ENCODE data around the gene SIDT1. TPM values are rescaled to one million over a fixed set of nuclear protein-coding genes. Genes with fewer than 3 reads are reported as not detected.

Gene SIDT1
- total RNA-seq, 1 donor from 2014 or later, result not detected

GRCh38 chr3:113537155-113537554 lies 4.8 kb downstream of the SIDT1 start:
- Mint-ChIP-seq H3K4me3 (ENCODE audit: unreplicated experiment) (no peak overlapping the region), H3K27ac (ENCODE audit: unreplicated experiment) (no peak overlapping the region), H3K4me1 (ENCODE audit: low read depth) (peaks cover 22% of the 10 kb centered on the region), H3K9me3 (ENCODE audit: low read depth) (no peaks in the 10 kb centered on the region), H3K27me3 (ENCODE audit: low read depth) (peaks cover 38% of the 10 kb centered on the region), H3K36me3 (ENCODE audit: low read depth) (no peaks in the 10 kb centered on the region)
- DNase-seq (ENCODE audit: low spot score), result no peak
- no peak for TF ChIP-seq CTCF (IDR thresholded peaks at IDR 0.05)

DNA sequence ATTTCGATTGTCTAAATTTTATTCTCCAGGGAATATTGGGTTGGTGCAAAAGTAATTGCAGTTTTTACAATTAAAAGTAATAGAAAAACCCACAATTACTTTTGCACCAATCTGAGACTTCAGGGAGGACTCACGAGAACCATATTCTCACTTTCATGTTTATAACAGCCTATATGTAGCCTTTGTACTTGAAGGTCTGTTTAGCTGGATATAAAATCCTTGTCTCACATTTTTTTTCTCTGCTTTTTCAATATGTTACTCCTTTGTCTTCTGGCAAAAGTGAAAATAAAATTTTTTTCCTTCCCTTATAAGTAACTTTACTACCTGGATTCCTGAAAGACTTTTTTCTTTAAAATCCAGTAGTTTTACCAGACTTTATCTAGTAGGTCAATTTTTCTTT lies 9.2 kb downstream of the SIDT1 start:
- no peak for TF ChIP-seq CTCF (IDR thresholded peaks at IDR 0.05)
- H3K4me1 Mint-ChIP-seq (ENCODE audit: low read depth), result peaks cover 4% of the 10 kb centered on the region
- H3K9me3 Mint-ChIP-seq (ENCODE audit: low read depth), result peaks cover 4% of the 10 kb centered on the region
- H3K36me3 Mint-ChIP-seq (ENCODE audit: low read depth), result no peaks in the 10 kb centered on the region
- peaks cover 18% of the 10 kb centered on the region for H3K27me3 Mint-ChIP-seq (ENCODE audit: low read depth)
- DNase-seq (ENCODE audit: low spot score), result no peak
- H3K27ac Mint-ChIP-seq (ENCODE audit: unreplicated experiment), result no peak overlapping the region
- H3K4me3 Mint-ChIP-seq (ENCODE audit: unreplicated experiment), result no peak overlapping the region

- DNase-seq (ENCODE audit: low spot score), result no peak
- Mint-ChIP-seq H3K27ac (ENCODE audit: unreplicated experiment) (no peak overlapping the region), H3K27me3 (ENCODE audit: low read depth) (peaks cover 37% of the 10 kb centered on the region), H3K36me3 (ENCODE audit: low read depth) (peaks cover 2% of the 10 kb centered on the region), H3K9me3 (ENCODE audit: low read depth) (peaks cover 16% of the 10 kb centered on the region), H3K4me1 (ENCODE audit: low read depth) (no peaks in the 10 kb centered on the region), H3K4me3 (ENCODE audit: unreplicated experiment) (no peak overlapping the region)
- no peak for TF ChIP-seq CTCF (IDR thresholded peaks at IDR 0.05)
Measured at GRCh38 chr3:113545594-113545993, 13.2 kb downstream of the SIDT1 start.

DNA sequence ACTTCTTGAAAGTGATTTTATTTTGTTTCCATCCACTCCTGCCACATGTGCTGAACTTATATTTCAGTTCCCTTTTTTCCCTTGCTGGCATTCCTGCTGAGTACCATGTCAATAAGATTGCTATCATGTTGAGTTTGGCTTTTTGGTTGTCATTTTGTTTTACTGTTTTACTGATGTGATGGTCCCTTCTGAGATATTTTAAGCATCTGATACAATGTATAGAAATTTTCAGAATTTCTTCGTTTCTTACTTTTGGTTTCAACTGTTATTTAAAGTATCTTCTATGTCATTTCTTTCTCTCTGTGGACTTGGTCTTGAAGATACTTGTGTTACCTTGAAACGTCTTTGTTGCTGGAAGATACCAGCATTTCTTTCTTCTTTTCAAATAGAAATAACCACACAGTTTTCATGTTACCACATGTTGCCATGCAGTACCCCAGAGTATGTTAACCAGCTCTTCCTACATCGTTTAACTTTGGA lies 14.1 kb downstream of the SIDT1 start:
- peaks cover 2% of the 10 kb centered on the region for H3K36me3 Mint-ChIP-seq (ENCODE audit: low read depth)
- no peak for TF ChIP-seq CTCF (IDR thresholded peaks at IDR 0.05)
- no peaks in the 10 kb centered on the region for H3K4me1 Mint-ChIP-seq (ENCODE audit: low read depth)
- no peak for DNase-seq (ENCODE audit: low spot score)
- no peak overlapping the region for H3K27ac Mint-ChIP-seq (ENCODE audit: unreplicated experiment)
- peaks cover 42% of the 10 kb centered on the region for H3K27me3 Mint-ChIP-seq (ENCODE audit: low read depth)
- peaks cover 16% of the 10 kb centered on the region for H3K9me3 Mint-ChIP-seq (ENCODE audit: low read depth)
- no peak overlapping the region for H3K4me3 Mint-ChIP-seq (ENCODE audit: unreplicated experiment)

GRCh38 chr3:113548501-113548900 lies 16.1 kb downstream of the SIDT1 start:
- H3K36me3 Mint-ChIP-seq (ENCODE audit: low read depth), result peaks cover 2% of the 10 kb centered on the region
- DNase-seq (ENCODE audit: low spot score), result no peak
- TF ChIP-seq CTCF (IDR thresholded peaks at IDR 0.05), result no peak
- H3K27ac Mint-ChIP-seq (ENCODE audit: unreplicated experiment), result no peak overlapping the region
- peaks cover 46% of the 10 kb centered on the region for H3K27me3 Mint-ChIP-seq (ENCODE audit: low read depth)
- no peak overlapping the region for H3K4me3 Mint-ChIP-seq (ENCODE audit: unreplicated experiment)
- H3K4me1 Mint-ChIP-seq (ENCODE audit: low read depth), result no peaks in the 10 kb centered on the region
- peaks cover 12% of the 10 kb centered on the region for H3K9me3 Mint-ChIP-seq (ENCODE audit: low read depth)

Data from chondrocyte (in vitro differentiated cells).